Stimulated activated CD8-positive, alpha-beta memory T cell treated with anti-CD3 and anti-CD28 coated beads, Interleukin-7, amount 100 ng/mL, for 24 hours (primary cell): ENCODE measurements around the gene INTS6L.

Experiments used
- DNase-seq: peaks from one replicate; pipeline ENCODE4 v3.0.0-alpha.2; 2020; ENCODE audit warnings: low read depth

Gene INTS6L, protein sequence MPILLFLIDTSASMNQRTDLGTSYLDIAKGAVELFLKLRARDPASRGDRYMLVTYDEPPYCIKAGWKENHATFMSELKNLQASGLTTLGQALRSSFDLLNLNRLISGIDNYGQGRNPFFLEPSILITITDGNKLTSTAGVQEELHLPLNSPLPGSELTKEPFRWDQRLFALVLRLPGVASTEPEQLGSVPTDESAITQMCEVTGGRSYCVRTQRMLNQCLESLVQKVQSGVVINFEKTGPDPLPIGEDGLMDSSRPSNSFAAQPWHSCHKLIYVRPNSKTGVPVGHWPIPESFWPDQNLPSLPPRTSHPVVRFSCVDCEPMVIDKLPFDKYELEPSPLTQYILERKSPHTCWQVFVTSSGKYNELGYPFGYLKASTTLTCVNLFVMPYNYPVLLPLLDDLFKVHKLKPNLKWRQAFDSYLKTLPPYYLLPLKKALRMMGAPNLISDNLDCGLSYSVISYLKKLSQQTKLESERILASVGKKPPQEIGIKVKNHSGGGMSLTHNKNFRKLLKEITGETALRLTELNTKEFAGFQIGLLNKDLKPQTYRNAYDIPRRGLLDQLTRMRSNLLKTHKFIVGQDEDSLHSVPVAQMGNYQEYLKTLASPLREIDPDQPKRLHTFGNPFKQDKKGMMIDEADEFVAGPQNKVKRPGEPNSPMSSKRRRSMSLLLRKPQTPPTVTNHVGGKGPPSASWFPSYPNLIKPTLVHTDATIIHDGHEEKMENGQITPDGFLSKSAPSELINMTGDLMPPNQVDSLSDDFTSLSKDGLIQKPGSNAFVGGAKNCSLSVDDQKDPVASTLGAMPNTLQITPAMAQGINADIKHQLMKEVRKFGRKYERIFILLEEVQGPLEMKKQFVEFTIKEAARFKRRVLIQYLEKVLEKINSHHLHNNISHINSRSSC

GRCh38 chrX:135520553-135521404 lies at the start of gene INTS6L:
INTS6L (plus strand) TSS chrX:135520660; CDS start chrX:135520993, 333 bp downstream.
- DNase-seq = peak; percentile 43

DNA sequence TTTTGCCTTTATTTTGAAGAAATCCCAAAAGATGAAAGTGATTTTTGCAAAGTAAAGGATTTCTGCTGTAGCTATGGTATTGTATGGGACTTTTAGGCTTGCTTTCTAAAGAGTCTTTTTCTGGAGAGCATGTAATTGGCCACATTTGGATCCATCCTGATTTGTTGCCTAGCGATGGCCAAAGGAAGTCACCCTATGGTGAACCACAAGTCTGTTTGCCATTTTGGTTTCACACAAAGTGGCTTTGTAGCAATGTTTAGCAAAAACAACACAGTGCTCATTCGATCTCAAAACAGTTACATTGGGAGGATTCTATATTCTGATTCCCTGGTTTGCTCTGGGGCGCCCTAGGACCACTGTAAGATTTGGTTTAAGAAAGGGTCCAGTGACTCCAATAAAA lies 44.1 kb upstream of the INTS6L start:
- no peak for DNase-seq

DNA sequence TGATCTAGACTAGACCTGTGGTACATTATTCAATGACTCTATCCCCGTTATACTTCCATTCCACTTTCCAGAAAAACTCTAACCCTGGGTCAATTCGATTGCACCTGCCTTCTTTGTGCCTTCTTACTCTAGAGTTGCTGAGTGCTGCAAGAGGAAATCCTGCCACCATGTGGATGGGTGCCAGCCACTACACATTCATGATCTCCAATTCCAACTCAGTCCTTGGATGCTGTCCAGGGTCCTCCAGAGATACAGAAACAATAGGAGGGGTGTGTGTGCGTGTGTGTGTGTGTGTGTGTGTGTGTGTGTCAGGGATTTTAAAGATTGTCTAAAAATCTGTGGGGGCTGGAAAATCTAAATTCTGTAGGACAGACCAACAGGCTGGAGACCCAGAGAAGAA lies 42.9 kb upstream of the INTS6L start:
- no peak for DNase-seq

DNA sequence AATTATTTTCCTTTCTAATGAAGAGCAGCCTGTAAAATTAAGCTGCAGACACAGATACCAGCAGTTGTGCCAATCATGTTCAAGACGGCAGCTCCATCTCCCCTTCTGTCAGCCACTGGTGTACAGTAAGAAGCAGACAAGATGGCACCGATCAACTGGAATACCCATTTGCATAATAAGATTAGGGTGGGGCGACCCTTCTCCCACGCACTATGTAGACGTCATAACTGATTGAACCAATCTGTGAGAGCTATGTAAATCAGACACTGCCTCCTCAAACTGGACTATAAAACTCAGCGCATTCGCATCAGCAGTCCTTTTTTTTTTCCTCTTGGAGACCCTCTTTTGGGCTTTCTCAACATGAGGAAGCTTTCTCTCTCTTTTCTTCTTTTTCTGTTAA lies 40.4 kb upstream of the INTS6L start:
- no peak for DNase-seq

DNA sequence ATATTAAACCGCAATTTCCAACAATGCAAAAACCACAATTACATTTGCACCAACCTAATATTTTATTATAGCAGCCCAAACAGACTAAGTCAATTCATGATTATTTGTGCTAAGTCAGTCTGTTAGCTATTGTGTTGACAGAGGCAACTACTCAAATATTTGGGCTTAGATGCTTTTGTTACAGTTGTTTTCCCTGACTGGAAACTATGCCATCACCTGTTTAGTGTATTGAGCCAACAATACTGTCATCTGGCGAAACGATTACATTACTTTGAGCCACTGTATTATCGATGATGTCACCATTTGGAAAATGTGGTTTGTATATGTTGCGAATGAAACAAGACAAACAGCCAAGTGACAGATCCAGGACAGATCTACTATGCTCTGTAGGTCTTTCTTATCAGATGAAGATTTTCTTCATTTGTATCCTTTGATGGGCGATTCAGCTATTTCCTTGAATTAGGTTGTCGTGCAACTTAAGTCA lies 38.7 kb upstream of the INTS6L start:
- DNase-seq = no peak

- DNase-seq = no peak
These were observed 35.7 kb upstream of the INTS6L start for GRCh38 chrX:135484641-135485289.

GRCh38 chrX:135489542-135489941 lies 30.9 kb upstream of the INTS6L start:
- DNase-seq = no peak

DNA sequence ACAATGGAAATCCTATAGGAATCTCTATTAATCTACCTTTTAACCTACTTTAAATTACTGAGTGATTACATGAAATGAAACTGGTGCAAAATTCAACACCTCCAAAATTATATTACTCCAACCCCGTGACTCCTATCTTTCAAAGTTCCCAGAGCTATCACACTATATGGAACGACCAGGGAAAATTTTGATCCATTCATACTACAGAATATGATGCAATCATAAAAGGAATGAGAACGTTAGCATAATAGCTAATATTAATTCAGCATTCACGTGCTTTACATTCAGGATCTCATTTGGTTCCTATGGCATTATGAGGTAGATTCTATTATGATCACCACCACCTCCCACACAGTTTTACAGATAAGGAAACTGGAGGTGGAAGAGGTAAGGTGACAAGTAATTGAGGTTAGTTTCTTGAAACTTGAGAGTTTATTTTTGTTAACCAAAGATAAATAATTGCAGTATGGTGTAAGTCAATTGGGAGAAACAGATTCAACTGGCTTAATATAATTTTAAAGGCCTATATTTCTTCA lies 29.4 kb upstream of the INTS6L start:
- no peak for DNase-seq

GRCh38 chrX:135494453-135494852 lies 26.0 kb upstream of the INTS6L start:
- DNase-seq = no peak

DNA sequence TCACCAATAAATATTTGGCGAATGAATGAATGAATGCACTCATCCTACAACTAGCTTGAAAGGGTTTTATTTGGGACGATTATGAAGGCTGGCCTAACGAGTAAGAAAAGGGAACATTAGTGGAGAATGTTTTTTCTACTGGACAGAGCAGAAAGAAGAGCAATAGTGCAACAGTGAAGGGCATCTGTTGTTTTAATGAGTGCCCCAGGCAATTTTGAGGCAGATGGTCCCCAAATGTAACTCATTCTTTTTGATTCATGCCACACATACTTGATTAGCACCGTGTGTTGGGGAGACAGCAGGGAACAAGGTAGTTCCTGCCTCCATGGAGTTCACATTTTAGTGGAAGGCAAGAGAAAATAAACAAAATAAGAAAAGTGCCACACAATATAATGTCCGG lies 22.7 kb upstream of the INTS6L start:
- DNase-seq = no peak

GRCh38 chrX:135498236-135498635 lies 22.2 kb upstream of the INTS6L start:
- no peak for DNase-seq

- DNase-seq = no peak
These were observed 15.1 kb upstream of the INTS6L start for GRCh38 chrX:135505351-135505750.

DNA sequence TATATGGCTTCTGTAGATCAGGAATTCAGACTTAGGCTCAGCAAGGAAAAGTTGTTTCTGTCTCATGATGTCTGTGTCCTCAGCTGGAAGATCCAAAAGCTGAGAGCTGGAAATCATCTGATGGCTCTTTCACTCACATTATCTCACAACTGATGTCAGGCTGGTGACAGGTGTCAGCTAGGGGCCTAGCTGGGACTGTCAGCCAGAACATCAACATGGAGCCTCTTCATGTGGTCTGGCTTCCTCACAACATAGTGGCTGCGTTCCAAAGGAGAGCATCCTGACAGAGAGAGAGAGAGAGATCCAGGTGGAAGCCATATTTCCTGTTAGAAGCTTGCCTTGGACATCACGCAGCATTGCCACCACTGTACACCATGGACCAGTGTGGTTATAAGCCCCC lies 10.6 kb upstream of the INTS6L start:
- no peak for DNase-seq

GRCh38 chrX:135512508-135513129 lies 7.8 kb upstream of the INTS6L start:
- no peak for DNase-seq

GRCh38 chrX:135513130-135513515 lies 7.3 kb upstream of the INTS6L start:
- no peak for DNase-seq

DNA sequence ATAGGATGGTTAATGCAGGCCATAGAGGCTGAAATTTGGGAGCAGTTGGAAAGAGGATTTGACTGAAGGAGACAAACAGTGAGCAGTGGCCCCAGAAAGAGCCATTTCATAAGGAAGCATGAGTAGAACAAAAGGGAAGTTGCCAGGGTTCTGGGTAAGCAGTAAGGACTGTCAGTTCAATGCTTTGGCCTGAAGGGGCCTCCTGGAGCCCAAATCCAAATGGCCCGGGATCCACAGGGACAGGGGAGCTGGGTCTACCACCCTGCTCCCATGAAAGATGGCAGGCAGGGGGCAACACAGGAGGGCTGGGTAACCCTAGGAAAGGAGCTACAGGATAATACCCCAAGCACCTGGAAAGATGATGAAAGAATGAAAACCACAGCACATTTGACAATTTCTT lies 4.1 kb upstream of the INTS6L start:
- DNase-seq = no peak

DNA sequence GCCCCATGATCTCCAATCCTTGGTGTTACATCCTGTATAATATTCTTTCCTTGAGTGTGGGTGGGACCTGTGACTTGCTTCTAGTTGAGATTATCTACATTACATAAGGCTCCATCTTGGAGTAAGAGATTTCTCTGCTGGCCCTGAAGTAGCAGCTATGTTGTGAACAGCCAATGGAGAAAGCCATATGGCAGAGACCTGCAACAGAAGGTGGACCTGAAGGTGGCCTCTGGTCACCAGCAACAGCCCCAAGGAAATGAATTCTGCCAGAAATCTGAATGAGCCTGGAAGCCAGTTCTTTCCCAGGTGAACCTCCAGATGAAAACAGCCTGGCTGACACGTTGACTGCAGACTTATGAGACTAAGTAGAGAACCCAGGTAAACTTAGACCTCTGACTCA lies 2.3 kb upstream of the INTS6L start:
- DNase-seq = no peak

DNA sequence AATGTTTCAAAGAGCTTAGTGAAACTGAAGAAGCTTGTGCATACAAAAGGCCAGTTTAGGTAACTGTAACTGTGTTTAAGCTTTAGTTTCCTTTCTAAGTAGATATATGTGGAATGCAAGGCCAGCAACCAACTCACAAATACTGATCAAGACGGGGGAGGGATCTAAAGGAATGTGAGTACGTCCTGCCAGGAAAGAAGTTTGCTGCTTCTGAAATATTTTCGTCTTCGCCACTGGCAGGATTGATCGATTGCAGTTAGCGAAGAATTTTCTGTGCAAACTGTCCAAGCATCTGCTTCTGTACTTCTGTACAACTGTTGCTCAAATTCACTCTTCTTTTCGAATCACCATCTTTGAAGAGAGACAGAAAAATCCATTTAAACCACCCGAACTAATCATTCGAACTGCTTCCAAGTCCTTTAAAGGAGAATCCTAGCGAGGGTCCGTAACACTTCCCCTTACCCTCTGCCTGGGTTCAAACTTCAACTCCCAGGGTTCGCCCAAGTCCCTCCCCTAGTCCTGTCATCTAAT lies 373 bp upstream of the INTS6L start:
- no peak for DNase-seq

- DNase-seq = peak; percentile 41
These were observed 1.1 kb downstream of the INTS6L start for GRCh38 chrX:135521405-135522131.

DNA sequence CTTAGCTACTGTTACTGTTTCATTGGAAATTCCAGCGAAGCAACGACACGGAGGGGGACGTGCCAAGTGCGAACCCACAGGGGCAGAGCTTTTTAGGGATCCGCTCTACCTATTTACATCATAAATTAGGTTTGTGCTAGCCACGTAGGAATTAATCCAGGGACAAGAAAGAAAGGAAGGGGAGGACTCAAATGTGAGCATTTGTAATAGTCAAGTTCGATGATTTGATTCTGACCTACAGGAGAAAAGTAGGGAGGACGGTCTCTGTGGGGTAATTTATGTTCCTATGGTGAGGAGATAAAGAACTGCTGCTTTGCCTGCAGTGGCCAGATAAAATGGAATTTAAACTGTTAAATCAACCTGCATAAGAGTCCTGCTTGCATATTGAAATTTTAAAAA lies 1.7 kb downstream of the INTS6L start:
- no peak for DNase-seq
